Right kidney (tissue), 1 donor: ENCODE results near the gene RIPK4.

ENCODE experiments used
- DNase-seq: peaks from one replicate; pipeline ENCODE4 v3.0.0-alpha.2; 2016

RIPK4 gene

GRCh38 chr21:41769521-41769920, 2.7 kb upstream of the RIPK4 start:
- DNase-seq: no peak

GRCh38 chr21:41769111-41769510, 2.3 kb upstream of the RIPK4 start:
- DNase-seq: no peak

GRCh38 chr21:41768437-41769042, 1.7 kb upstream of the RIPK4 start:
- peak; percentile 76 for DNase-seq

- peak; percentile 63 for DNase-seq
These were observed 969 bp upstream of the RIPK4 start for GRCh38 chr21:41767606-41768436.

GRCh38 chr21:41765973-41766882, 624 bp downstream of the RIPK4 start:
- peak; percentile 74 for DNase-seq

GRCh38 chr21:41765420-41765821, 1.4 kb downstream of the RIPK4 start:
- DNase-seq: peak; percentile 39

- DNase-seq: peak; percentile 40
These were observed 2.1 kb downstream of the RIPK4 start for GRCh38 chr21:41764558-41765419.

GRCh38 chr21:41763996-41764395, 2.9 kb downstream of the RIPK4 start:
- DNase-seq: no peak

GRCh38 chr21:41763398-41763931, 3.4 kb downstream of the RIPK4 start:
- DNase-seq: peak; percentile 49

GRCh38 chr21:41762753-41763152, 4.1 kb downstream of the RIPK4 start:
- DNase-seq: no peak

- DNase-seq: peak; percentile 65
These were observed 4.8 kb downstream of the RIPK4 start for GRCh38 chr21:41761934-41762635.

- peak; percentile 61 for DNase-seq
These were observed 5.5 kb downstream of the RIPK4 start for GRCh38 chr21:41761211-41761933.

- no peak for DNase-seq
These were observed 6.4 kb downstream of the RIPK4 start for GRCh38 chr21:41760411-41760810.

GRCh38 chr21:41759926-41760325, 6.9 kb downstream of the RIPK4 start:
- no peak for DNase-seq

GRCh38 chr21:41759214-41759840, 7.5 kb downstream of the RIPK4 start:
- DNase-seq: no peak

- no peak for DNase-seq
These were observed 8.3 kb downstream of the RIPK4 start for GRCh38 chr21:41758550-41758949.

- no peak for DNase-seq
These were observed 10.7 kb downstream of the RIPK4 start for GRCh38 chr21:41755934-41756773.

GRCh38 chr21:41755258-41755933, 11.5 kb downstream of the RIPK4 start:
- DNase-seq: no peak
